ENCODE results near the gene CGREF1. TPM values are rescaled to one million over a fixed set of nuclear protein-coding genes. Genes with fewer than 3 reads are reported as not detected.
"Not testable (repeated sequence)": the region's sequence is repeated elsewhere in the genome, so short reads cannot be mapped to it uniquely, and the experiment has no call there.

Gene CGREF1
- total RNA-seq, 2 experiments from 2014 or later, result 0.75 to 1.2 TPM

GRCh38 chr2:27081984-27082772, 36.8 kb downstream of the CGREF1 start:
- H3K36me3 Mint-ChIP-seq (ENCODE audit: low read depth), result no peaks in the 10 kb centered on the region
- H3K27me3 Mint-ChIP-seq, result peaks cover 2% of the 10 kb centered on the region
- peaks cover 47% of the 10 kb centered on the region for H3K4me1 Mint-ChIP-seq
- CTCF ChIA-PET, result interaction anchor here (1.3 to 3.4 kb wide), 6 partner anchors 10 to 51 kb away, joined by 3 to 16 read pairs (median 4); partner anchors contain the start of genes AGBL5, OST4 and TMEM214
- no peaks in the 10 kb centered on the region for H3K9me3 Mint-ChIP-seq
- peak overlapping the region; percentile 96 for H3K27ac Mint-ChIP-seq
- no peak for DNase-seq
- no peak overlapping the region for H3K4me3 Mint-ChIP-seq
- POLR2A ChIA-PET, result interaction anchor here (0.7 to 11.8 kb wide), 7 partner anchors 9 to 122 kb away, joined by 3 to 125 read pairs (median 6); partner anchors contain the start of genes AGBL5, OST4 and PREB

- Mint-ChIP-seq H3K27me3 (peaks cover 2% of the 10 kb centered on the region), H3K4me1 (peaks cover 51% of the 10 kb centered on the region), H3K9me3 (no peaks in the 10 kb centered on the region), H3K27ac (peak overlapping the region; percentile 96), H3K4me3 (no peak overlapping the region), H3K36me3 (ENCODE audit: low read depth) (no peaks in the 10 kb centered on the region)
- POLR2A ChIA-PET, result interaction anchor here (0.7 to 11.8 kb wide), 11 partner anchors 7 to 329 kb away, joined by 3 to 125 read pairs (median 3); partner anchors contain the start of genes AGBL5, OST4, PPM1G and TMEM214
- CTCF ChIA-PET, result interaction anchor here (0.7 to 3.4 kb wide), 6 partner anchors 9 to 53 kb away, joined by 3 to 16 read pairs (median 4); partner anchors contain the start of genes AGBL5 and OST4
- DNase-seq, result no peak
Observed at GRCh38 chr2:27080603-27080936, 38.4 kb downstream of the CGREF1 start.

GRCh38 chr2:27080140-27080469, 38.8 kb downstream of the CGREF1 start:
- ChIA-PET POLR2A (interaction anchor here (0.7 to 11.8 kb wide), 4 partner anchors 8 to 48 kb away, joined by 3 to 107 read pairs (median 3); partner anchors contain the start of genes AGBL5, OST4 and TMEM214), CTCF (interaction anchor here (1.3 to 3.4 kb wide), 2 partner anchors 20 to 29 kb away, joined by 3 to 16 read pairs; partner anchors contain the start of gene AGBL5)
- peak overlapping the region; percentile 72 for H3K27ac Mint-ChIP-seq
- no peaks in the 10 kb centered on the region for H3K36me3 Mint-ChIP-seq (ENCODE audit: low read depth)
- no peaks in the 10 kb centered on the region for H3K9me3 Mint-ChIP-seq
- no peak overlapping the region for H3K4me3 Mint-ChIP-seq
- H3K4me1 Mint-ChIP-seq, result peaks cover 51% of the 10 kb centered on the region
- no peak for DNase-seq
- H3K27me3 Mint-ChIP-seq, result peaks cover 2% of the 10 kb centered on the region

GRCh38 chr2:27079233-27080139, 39.4 kb downstream of the CGREF1 start:
- H3K9me3 Mint-ChIP-seq, result no peaks in the 10 kb centered on the region
- no peak overlapping the region for H3K4me3 Mint-ChIP-seq
- no peaks in the 10 kb centered on the region for H3K36me3 Mint-ChIP-seq (ENCODE audit: low read depth)
- peaks cover 2% of the 10 kb centered on the region for H3K27me3 Mint-ChIP-seq
- CTCF ChIA-PET, result interaction anchor here (3.4 kb wide), 1 partner anchor 28 kb away, joined by 16 read pairs; the partner anchor contains the start of gene AGBL5
- H3K27ac Mint-ChIP-seq, result no peak overlapping the region
- POLR2A ChIA-PET, result interaction anchor here (0.7 to 11.8 kb wide), 3 partner anchors 8 to 27 kb away, joined by 3 to 107 read pairs (median 3); partner anchors contain the start of genes AGBL5 and OST4
- no peak for DNase-seq
- H3K4me1 Mint-ChIP-seq, result peaks cover 52% of the 10 kb centered on the region

- H3K9me3 Mint-ChIP-seq, result no peaks in the 10 kb centered on the region
- H3K4me3 Mint-ChIP-seq, result no peak within 1 kb of the TSS
- peaks cover 54% of the 10 kb centered on the region for H3K4me1 Mint-ChIP-seq
- ChIA-PET POLR2A (interaction anchor here (1.1 kb wide), 1 partner anchor 27 kb away, joined by 3 read pairs; the partner anchor contains the start of gene AGBL5), CTCF (no interaction called here)
- no peak for DNase-seq
- peak within 1 kb of the TSS; percentile 18 for H3K27ac Mint-ChIP-seq
- H3K27me3 Mint-ChIP-seq, result peaks cover 2% of the 10 kb centered on the region
- no peaks in the 10 kb centered on the region for H3K36me3 Mint-ChIP-seq (ENCODE audit: low read depth)
Observed at GRCh38 chr2:27078267-27079194, 40.4 kb downstream of the CGREF1 start, which contains the start of gene EMILIN1. TSS of gene EMILIN1 (plus strand) at chr2:27078615. CDS start at chr2:27079066, 451 bp downstream.

- Mint-ChIP-seq H3K36me3 (ENCODE audit: low read depth) (no peaks in the 10 kb centered on the region), H3K4me3 (no peak overlapping the region), H3K27me3 (peaks cover 2% of the 10 kb centered on the region), H3K27ac (no peak overlapping the region), H3K9me3 (no peaks in the 10 kb centered on the region), H3K4me1 (peaks cover 64% of the 10 kb centered on the region)
- no peak for DNase-seq
- CTCF ChIA-PET, result interaction anchor here (0.6 to 0.9 kb wide), 2 partner anchors 26 to 599 kb away, joined by 3 read pairs; partner anchors contain the start of gene AGBL5
- POLR2A ChIA-PET, result interaction anchor here (1.1 to 7.4 kb wide), 3 partner anchors 8 to 26 kb away, joined by 3 to 125 read pairs (median 4); partner anchors contain the start of genes AGBL5 and KHK
Observed at GRCh38 chr2:27077231-27077630, 41.7 kb downstream of the CGREF1 start.

GRCh38 chr2:27076323-27076722, 42.6 kb downstream of the CGREF1 start:
- no peaks in the 10 kb centered on the region for H3K36me3 Mint-ChIP-seq (ENCODE audit: low read depth)
- peaks cover 2% of the 10 kb centered on the region for H3K27me3 Mint-ChIP-seq
- H3K4me3 Mint-ChIP-seq, result no peak overlapping the region
- H3K27ac Mint-ChIP-seq, result peak overlapping the region; percentile 51
- peaks cover 60% of the 10 kb centered on the region for H3K4me1 Mint-ChIP-seq
- no peaks in the 10 kb centered on the region for H3K9me3 Mint-ChIP-seq
- CTCF ChIA-PET, result interaction anchor here (0.9 kb wide), 1 partner anchor 25 kb away, joined by 3 read pairs; the partner anchor contains the start of gene AGBL5
- POLR2A ChIA-PET, result interaction anchor here (0.6 to 7.4 kb wide), 3 partner anchors 8 to 279 kb away, joined by 3 to 125 read pairs (median 4); partner anchors contain the start of gene KHK
- DNase-seq, result no peak

GRCh38 chr2:27075566-27075871, 43.4 kb downstream of the CGREF1 start:
- H3K4me1 Mint-ChIP-seq, result peaks cover 59% of the 10 kb centered on the region
- POLR2A ChIA-PET, result interaction anchor here (1.2 to 10.7 kb wide), 4 partner anchors 9 to 42 kb away, joined by 3 to 196 read pairs (median 68); partner anchors contain the start of genes AGBL5 and KHK

GRCh38 chr2:27074738-27075565, 44.0 kb downstream of the CGREF1 start:
- Mint-ChIP-seq H3K36me3 (ENCODE audit: low read depth) (peaks cover 8% of the 10 kb centered on the region), H3K4me3 (no peak overlapping the region), H3K9me3 (no peaks in the 10 kb centered on the region), H3K27me3 (peaks cover 2% of the 10 kb centered on the region), H3K4me1 (peaks cover 59% of the 10 kb centered on the region), H3K27ac (peak overlapping the region; percentile 79)
- DNase-seq, result peak; percentile 63
- ChIA-PET POLR2A (interaction anchor here (1.2 to 10.7 kb wide), 4 partner anchors 9 to 41 kb away, joined by 3 to 196 read pairs (median 68); partner anchors contain the start of genes AGBL5 and KHK), CTCF (interaction anchor here (0.8 to 3.3 kb wide), 2 partner anchors 12 to 24 kb away, joined by 3 to 10 read pairs; partner anchors contain the start of genes AGBL5 and KHK)

More at GRCh38 chr2:27075566-27075871, 43.4 kb downstream of the CGREF1 start:
- not testable (repeated sequence) for DNase-seq; H3K27me3 Mint-ChIP-seq; H3K9me3 Mint-ChIP-seq; H3K4me3 Mint-ChIP-seq; H3K36me3 Mint-ChIP-seq (ENCODE audit: low read depth)
- CTCF ChIA-PET, result interaction anchor here (3.3 kb wide), 1 partner anchor 25 kb away, joined by 10 read pairs; the partner anchor contains the start of gene AGBL5
- peak overlapping the region; percentile 79 for H3K27ac Mint-ChIP-seq

GRCh38 chr2:27073782-27074181, 45.1 kb downstream of the CGREF1 start:
- Mint-ChIP-seq H3K4me3 (no peak overlapping the region), H3K9me3 (no peaks in the 10 kb centered on the region), H3K4me1 (peaks cover 69% of the 10 kb centered on the region), H3K36me3 (ENCODE audit: low read depth) (peaks cover 19% of the 10 kb centered on the region), H3K27ac (peak overlapping the region; percentile 27), H3K27me3 (peaks cover 2% of the 10 kb centered on the region)
- CTCF ChIA-PET, result interaction anchor here (0.7 to 3.3 kb wide), 3 partner anchors 13 to 1202 kb away, joined by 3 to 10 read pairs (median 3); partner anchors contain the start of genes AGBL5 and KHK
- no peak for DNase-seq
- POLR2A ChIA-PET, result interaction anchor here (3.3 to 10.7 kb wide), 3 partner anchors 11 to 40 kb away, joined by 10 to 196 read pairs (median 125); partner anchors contain the start of genes AGBL5 and KHK

All from activated CD4-positive, alpha-beta memory T cell treated with anti-CD3 and anti-CD28 coated beads, Interleukin-2, amount 10 ng/mL, durations not matched to agents 7 days and 5 days (primary cell).